GM21528 (cell line): Measurements from ENCODE around the gene EHD3.

Experiments used
- ATAC-seq: cut with Tn5 transposase; IDR thresholded peaks from one replicate; pipeline ENCODE4 v1.9.1; 2021; ENCODE audit warnings: mild to moderate bottlenecking, moderate library complexity; ENCODE audit not compliant: unreplicated experiment, low FRiP score

EHD3 gene

GRCh38 chr2:31234683-31235503, 941 bp downstream of the EHD3 start:
- ATAC-seq: no peak

- no peak for ATAC-seq
Observed at GRCh38 chr2:31235504-31235902, 1.6 kb downstream of the EHD3 start.

DNA sequence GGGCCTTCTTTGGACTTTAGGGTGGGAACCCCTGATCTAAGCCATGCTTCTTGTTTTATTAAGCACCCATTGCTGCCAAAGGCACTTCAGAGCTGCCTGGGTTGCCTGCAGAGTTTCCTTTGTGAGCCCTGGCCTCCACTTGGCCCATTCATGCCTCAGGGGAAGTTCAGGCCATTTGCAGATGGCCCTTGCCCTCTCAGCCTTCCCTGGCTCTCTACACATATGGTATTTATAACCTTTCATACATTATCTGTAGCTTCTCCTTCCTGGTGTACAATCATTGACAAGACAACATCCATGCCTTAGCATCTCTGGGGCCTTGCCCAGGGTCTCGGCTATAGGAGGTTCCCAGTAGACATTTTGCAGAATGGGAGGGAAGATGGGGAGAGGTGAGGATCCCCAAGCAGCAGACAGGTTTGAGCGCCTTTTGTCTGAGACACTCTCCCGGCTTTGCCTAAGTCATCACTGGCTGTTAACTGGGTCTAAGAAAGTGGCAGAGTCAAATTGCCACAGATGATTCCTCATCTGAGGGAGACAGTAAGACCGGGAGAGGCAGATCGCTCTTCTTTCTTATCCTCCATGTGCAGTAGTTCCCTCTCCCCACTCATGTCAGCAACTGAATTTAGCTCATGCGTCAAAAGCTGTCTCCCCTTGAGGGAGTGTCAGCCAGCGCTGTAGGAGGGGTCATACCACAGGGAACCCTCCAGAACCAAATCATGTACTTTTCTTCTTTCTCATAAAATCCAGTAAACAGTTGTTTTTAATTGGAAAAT, 2.7 kb downstream of the EHD3 start:
- ATAC-seq: no peak

GRCh38 chr2:31237348-31238017, 3.5 kb downstream of the EHD3 start:
- ATAC-seq: no peak

DNA sequence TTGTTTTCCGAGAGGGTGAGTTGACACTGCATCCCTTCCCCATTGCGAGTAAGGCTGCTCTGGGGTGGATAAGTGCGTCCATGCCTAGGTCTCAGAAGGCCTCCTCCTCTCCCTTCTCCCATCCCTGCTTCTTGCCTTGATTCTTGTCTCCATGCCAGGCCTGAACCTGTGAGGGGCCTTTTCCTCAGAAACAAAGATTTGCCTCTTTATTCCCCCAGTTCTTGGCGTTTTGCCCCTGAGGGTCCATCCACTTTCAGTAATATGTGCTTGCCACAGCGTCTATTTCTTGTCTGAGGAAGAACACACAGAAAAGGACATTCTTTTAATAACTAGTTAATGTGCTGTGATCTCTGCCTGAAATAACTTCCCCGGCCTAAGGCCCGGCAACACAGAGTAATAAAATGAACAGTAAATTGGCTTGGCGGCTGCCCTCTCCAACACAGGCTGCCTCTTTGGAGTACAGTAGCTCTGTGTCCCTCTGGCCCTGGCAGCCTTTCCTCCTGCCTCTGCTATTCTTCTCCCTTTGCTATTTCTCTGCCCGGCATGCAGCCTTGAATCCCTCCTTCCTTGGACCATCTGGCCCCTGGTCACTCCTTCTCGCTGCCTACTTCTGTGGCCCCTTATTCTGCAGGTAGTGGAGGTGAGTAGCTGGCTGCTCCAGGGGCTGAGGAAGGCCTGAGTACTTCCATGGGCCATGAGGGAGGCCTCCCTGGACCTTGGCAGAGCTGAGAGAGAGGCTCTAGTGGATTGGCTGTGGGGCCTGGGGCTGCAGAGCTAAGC, 4.4 kb downstream of the EHD3 start:
- no peak for ATAC-seq

DNA sequence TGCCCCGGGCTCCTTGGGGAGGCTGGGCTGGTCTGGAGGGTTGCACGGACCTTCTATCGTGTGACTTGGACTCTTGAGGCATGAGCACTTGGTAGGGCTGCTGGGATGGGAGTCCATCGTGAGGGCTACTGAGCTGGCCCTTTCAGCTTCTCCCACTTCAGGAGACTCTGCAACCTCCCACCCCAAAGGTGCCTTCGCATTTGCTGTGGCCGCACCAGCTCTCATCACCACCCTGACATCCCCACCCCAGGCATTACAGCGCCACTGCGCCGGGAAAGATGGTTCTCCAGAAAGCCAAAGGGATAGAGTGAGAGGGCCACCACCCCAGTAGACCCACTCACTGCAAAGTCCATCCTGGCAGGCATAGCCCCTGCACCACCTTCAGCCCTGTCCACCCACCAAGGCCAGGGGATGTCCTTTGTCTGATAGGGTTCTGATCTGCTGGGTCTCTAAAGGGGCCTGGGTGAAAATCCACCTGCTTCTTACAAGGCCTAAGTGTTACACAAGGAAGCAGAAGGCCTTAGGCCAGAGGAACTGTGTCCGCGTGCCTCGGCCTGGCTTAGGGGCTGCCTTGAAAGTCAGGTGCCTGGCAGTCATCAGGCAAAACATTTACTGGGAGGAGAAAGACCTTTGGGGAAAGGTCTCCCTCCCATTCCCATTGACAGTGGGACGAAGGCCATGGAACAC, 5.1 kb downstream of the EHD3 start:
- ATAC-seq: no peak

- no peak for ATAC-seq
Observed at GRCh38 chr2:31239593-31240177, 5.7 kb downstream of the EHD3 start.

DNA sequence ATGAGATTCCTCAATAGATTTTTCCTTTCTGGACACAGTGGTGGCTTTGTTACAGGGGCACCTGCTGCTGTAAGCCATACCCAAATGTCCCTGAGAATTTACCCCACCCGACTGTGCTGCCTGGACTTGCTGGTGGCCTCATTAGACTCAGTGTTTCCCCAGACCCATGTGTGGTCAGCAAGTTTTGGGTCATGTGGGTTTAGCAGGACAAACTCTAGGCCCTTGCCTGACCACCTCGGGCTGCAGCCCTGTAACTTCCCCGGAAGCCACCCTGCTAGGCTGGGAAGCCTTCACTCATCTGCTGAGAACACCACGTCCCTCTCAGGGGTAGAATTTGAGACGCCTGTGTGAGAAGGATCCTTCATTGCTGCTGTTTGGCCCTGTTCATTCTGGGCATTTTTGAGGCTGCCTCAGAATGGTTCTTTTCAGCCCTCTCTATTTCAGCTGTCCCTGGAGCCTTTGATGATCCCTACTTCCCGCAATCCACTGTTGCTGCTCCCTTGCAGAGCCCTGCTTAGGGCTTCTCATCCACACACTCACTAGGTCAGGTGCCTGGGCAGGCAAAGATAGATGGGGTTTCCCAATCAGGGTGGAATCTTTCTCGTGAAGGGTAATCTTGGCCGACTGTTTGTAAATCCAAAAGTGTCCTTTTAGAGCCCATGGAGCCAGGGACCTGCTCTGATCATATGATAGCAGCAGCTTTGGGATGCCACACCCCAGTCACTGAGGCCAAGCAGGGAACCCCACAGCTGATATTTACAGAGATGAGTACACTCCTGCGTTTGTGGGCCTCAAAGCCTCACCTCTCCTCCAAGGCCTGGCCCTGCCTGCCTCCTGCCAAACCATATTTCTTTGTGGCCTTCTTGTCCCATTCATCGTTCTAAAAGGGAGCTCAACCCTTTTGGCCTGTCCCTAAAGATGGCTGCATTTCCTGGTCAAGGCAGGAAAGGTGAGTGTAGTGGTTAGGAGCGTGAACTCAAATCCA, 6.7 kb downstream of the EHD3 start:
- no peak for ATAC-seq

GRCh38 chr2:31241625-31242270, 7.8 kb downstream of the EHD3 start:
- no peak for ATAC-seq

GRCh38 chr2:31243053-31243452, 9.1 kb downstream of the EHD3 start:
- no peak for ATAC-seq

- ATAC-seq: no peak
Observed at GRCh38 chr2:31244101-31244500, 10.1 kb downstream of the EHD3 start.

- ATAC-seq: no peak
Observed at GRCh38 chr2:31246184-31246852, 12.4 kb downstream of the EHD3 start.

DNA sequence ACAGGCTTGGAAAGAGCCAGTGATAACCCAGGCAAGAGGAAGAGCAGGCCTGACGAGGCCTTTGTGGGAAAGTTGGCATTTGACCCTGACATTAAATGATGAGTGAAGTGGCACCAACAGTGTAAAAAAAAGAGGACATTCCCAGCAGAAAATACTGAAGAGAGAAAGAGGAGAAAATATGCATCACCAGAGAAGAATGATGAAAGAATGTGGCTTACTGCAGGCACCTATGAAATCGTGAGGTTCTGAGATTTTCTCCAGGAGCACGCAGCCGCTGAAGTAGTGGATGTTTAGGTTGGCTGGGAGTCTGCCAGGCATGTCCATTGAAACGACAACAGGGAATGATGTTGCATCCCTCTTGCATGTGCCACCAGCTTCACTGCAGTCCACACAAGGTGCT, 13.8 kb downstream of the EHD3 start:
- no peak for ATAC-seq

DNA sequence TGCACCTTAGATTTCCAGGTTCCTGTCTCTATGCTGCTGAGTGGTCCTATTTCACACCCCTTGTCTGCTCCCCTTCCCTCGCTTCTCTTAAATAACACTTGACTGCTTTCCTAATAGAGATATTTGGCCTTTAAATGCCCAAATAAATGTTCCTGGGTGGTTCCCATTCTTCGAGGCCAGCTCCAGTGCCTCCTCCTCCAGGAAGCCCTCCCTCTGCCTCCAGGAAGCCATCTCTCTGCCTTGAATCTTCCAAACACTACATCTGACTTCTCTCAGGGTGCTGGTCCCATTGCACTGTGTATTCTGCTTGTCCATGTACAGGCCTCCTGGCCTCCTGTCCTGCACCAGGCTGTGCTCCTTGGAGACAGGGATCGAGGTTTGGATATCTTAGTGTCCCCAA, 14.2 kb downstream of the EHD3 start:
- ATAC-seq: no peak

DNA sequence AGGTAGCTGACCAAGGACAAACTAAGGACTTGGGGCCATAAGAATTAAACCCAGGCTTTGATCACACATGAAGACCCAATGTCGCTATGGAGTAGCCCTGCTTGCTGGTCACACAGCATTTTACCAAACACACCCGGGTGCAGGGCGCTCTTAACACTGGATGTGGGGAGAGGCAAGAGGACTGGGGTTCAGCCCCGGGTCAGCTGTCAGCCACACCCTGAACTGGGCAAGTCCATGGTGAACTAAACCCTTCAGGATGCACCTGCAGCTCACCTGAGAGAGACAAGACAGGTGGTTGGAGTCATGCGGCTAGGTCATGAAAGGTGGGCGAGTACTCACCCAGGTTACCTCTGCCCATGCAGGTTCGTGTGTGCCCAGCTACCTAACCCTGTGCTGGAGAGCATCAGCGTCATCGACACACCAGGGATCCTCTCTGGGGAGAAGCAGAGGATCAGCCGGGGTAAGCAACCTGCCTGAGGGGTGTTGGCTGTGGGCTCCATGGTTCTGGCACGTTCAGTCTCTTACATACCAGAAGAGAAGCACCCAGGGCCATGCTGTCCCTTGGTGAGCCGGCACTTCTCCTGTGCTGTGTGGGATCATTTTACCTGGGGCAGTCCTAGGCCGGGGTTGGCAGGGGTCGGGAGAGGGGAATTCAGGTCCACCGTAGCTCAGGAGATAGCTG, 15.2 kb downstream of the EHD3 start:
- no peak for ATAC-seq

- ATAC-seq: no peak
Observed at GRCh38 chr2:31251018-31251417, 17.1 kb downstream of the EHD3 start.

DNA sequence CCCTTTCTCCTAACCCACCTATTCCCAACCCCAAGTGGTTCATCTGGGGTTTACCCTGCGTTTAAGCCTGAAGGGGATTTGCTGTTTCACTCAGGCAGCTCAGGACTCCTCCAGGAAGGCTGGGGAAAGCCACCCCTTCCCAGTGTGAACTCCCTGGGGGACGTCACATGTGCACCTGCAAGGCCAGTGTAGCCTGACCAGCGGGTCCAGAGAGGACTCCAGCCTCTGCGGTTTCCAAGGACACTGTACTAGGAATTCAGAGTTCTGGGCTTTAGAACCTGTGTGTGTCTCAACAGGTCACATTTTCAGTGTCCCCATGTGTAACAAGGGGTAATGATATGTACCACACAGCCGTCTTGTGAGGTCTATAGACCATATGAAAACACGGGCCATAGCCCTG, 17.9 kb downstream of the EHD3 start:
- no peak for ATAC-seq
